ENCODE data around the gene CDC5L. TPM values are rescaled to one million over a fixed set of nuclear protein-coding genes. Genes with fewer than 3 reads are reported as not detected.
A peak's percentile ranks its signal among the peaks of the same experiment; 100 is the strongest.

The CDC5L gene
- total RNA-seq, 6 donors from 2014 or later: 5.4 to 24.0 (median 13.8) TPM

- H3K27me3 ChIP-seq: no peaks in the 10 kb centered on the region
- H3K27ac ChIP-seq: no peak overlapping the region
- peaks cover 0 to 11% (median 8%) of the 10 kb centered on the region in 4 donors for H3K4me1 ChIP-seq
- H3K4me3 ChIP-seq: no peak overlapping the region
- no peak for ATAC-seq (ENCODE audit: low FRiP score in 2 of 2)
- H3K36me3 ChIP-seq: no peaks in the 10 kb centered on the region
- TF ChIP-seq POLR2AphosphoS5 (IDR thresholded peaks at IDR 0.05) (no peak), EP300 (IDR thresholded peaks at IDR 0.05) (no peak), POLR2A (IDR thresholded peaks at IDR 0.05) (no peak)
- TF ChIP-seq, protein P1, sequence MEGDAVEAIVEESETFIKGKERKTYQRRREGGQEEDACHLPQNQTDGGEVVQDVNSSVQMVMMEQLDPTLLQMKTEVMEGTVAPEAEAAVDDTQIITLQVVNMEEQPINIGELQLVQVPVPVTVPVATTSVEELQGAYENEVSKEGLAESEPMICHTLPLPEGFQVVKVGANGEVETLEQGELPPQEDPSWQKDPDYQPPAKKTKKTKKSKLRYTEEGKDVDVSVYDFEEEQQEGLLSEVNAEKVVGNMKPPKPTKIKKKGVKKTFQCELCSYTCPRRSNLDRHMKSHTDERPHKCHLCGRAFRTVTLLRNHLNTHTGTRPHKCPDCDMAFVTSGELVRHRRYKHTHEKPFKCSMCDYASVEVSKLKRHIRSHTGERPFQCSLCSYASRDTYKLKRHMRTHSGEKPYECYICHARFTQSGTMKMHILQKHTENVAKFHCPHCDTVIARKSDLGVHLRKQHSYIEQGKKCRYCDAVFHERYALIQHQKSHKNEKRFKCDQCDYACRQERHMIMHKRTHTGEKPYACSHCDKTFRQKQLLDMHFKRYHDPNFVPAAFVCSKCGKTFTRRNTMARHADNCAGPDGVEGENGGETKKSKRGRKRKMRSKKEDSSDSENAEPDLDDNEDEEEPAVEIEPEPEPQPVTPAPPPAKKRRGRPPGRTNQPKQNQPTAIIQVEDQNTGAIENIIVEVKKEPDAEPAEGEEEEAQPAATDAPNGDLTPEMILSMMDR (IDR thresholded peaks at IDR 0.05): no peak
- DNase-seq: no peak
- no peaks in the 10 kb centered on the region for H3K9me3 ChIP-seq
- WGBS, 2 donors: 69 to 85% methylated on average over 13 to 19 of the region's 19 CpGs
Observed at GRCh38 chr6:44473393-44474189, 86.1 kb downstream of the CDC5L start.

GRCh38 chr6:44474190-44474631, 86.7 kb downstream of the CDC5L start:
- 89 to 90% methylated on average over 7 to 9 of the region's 9 CpGs for WGBS, 2 donors
- TF ChIP-seq POLR2AphosphoS5 (IDR thresholded peaks at IDR 0.05) (no peak), POLR2A (IDR thresholded peaks at IDR 0.05) (no peak), EP300 (IDR thresholded peaks at IDR 0.05) (no peak)
- TF ChIP-seq, protein P1 (IDR thresholded peaks at IDR 0.05): no peak
- no peak overlapping the region for H3K4me3 ChIP-seq
- H3K9me3 ChIP-seq: no peaks in the 10 kb centered on the region
- ATAC-seq (ENCODE audit: low FRiP score in 2 of 2): no peak
- peaks cover 0 to 11% (median 8%) of the 10 kb centered on the region in 4 donors for H3K4me1 ChIP-seq
- H3K36me3 ChIP-seq: no peaks in the 10 kb centered on the region
- peak in 1 of 2 donors; percentile 59 for DNase-seq
- H3K27ac ChIP-seq: no peak overlapping the region
- no peaks in the 10 kb centered on the region for H3K27me3 ChIP-seq

- H3K27ac ChIP-seq: no peak overlapping the region
- H3K27me3 ChIP-seq: no peaks in the 10 kb centered on the region
- TF ChIP-seq POLR2A (IDR thresholded peaks at IDR 0.05) (no peak), POLR2AphosphoS5 (IDR thresholded peaks at IDR 0.05) (no peak), EP300 (IDR thresholded peaks at IDR 0.05) (no peak)
- TF ChIP-seq, protein P1 (IDR thresholded peaks at IDR 0.05): no peak
- ATAC-seq (ENCODE audit: low FRiP score in 2 of 2): no peak
- H3K9me3 ChIP-seq: no peaks in the 10 kb centered on the region
- no peak for DNase-seq
- H3K4me1 ChIP-seq: peaks cover 0 to 11% (median 8%) of the 10 kb centered on the region in 4 donors
- H3K4me3 ChIP-seq: no peak overlapping the region
- 33 to 36% methylated on average over 1 of the region's 1 CpG for WGBS, 2 donors
- H3K36me3 ChIP-seq: no peaks in the 10 kb centered on the region
Observed at GRCh38 chr6:44474643-44475042, 87.1 kb downstream of the CDC5L start.

GRCh38 chr6:44475417-44475778, 87.9 kb downstream of the CDC5L start:
- Histone ChIP-seq H3K4me1 (peaks cover 0 to 9% (median 8%) of the 10 kb centered on the region in 4 donors), H3K36me3 (no peaks in the 10 kb centered on the region), H3K4me3 (no peak overlapping the region), H3K27me3 (no peaks in the 10 kb centered on the region), H3K9me3 (no peaks in the 10 kb centered on the region), H3K27ac (no peak overlapping the region)
- TF ChIP-seq, protein P1 (IDR thresholded peaks at IDR 0.05): no peak
- TF ChIP-seq POLR2A (IDR thresholded peaks at IDR 0.05) (no peak), EP300 (IDR thresholded peaks at IDR 0.05) (no peak), POLR2AphosphoS5 (IDR thresholded peaks at IDR 0.05) (no peak)
- 33 to 35% methylated on average over 2 of the region's 6 CpGs for WGBS, 2 donors
- ATAC-seq (ENCODE audit: low FRiP score in 2 of 2) (peak in 1 of 2 donors; percentile 12), DNase-seq (no peak)

All from upper lobe of left lung (tissue), 6 donors.